ENCODE measurements around the gene SLC24A2. TPM values are rescaled to one million over a fixed set of nuclear protein-coding genes. Genes with fewer than 3 reads are reported as not detected.

SLC24A2 gene
- total RNA-seq, 2 donors from 2014 or later, result 0.68 TPM; not detected in 1

- H3K27ac ChIP-seq, result no peak overlapping the region
- 90% methylated on average over 2 of the region's 2 CpGs for WGBS
- TF ChIP-seq POLR2A (IDR thresholded peaks at IDR 0.05), result no peak
- TF ChIP-seq POLR2AphosphoS5 (IDR thresholded peaks at IDR 0.05), result no peak
- no peak for TF ChIP-seq CTCF (IDR thresholded peaks at IDR 0.05)
- intact Hi-C loops (cut with DNase I), result no loop called here
- H3K4me1 ChIP-seq (replicated peaks), result no peaks in the 10 kb centered on the region
- DNase-seq (ENCODE audit: low spot score), result no peak
- H3K4me3 ChIP-seq, result no peak overlapping the region
- no peaks in the 10 kb centered on the region for H3K9me3 ChIP-seq
- H3K36me3 ChIP-seq, result no peaks in the 10 kb centered on the region
- no peaks in the 10 kb centered on the region for H3K27me3 ChIP-seq (replicated peaks; ENCODE audit: insufficient read depth)
Measured at GRCh38 chr9:19754921-19755320, 33.9 kb downstream of the SLC24A2 start.

GRCh38 chr9:19748278-19749126, 40.3 kb downstream of the SLC24A2 start:
- H3K9me3 ChIP-seq, result no peaks in the 10 kb centered on the region
- no peaks in the 10 kb centered on the region for H3K27me3 ChIP-seq (replicated peaks; ENCODE audit: insufficient read depth)
- H3K27ac ChIP-seq, result no peak overlapping the region
- H3K36me3 ChIP-seq, result no peaks in the 10 kb centered on the region
- no peak overlapping the region for H3K4me3 ChIP-seq
- TF ChIP-seq POLR2AphosphoS5 (IDR thresholded peaks at IDR 0.05) (no peak), POLR2A (IDR thresholded peaks at IDR 0.05) (no peak), CTCF (IDR thresholded peaks at IDR 0.05) (no peak)
- intact Hi-C loops (cut with DNase I), result no loop called here
- no peak for DNase-seq (ENCODE audit: low spot score)
- H3K4me1 ChIP-seq (replicated peaks), result no peaks in the 10 kb centered on the region
- 62% methylated on average over 4 of the region's 4 CpGs for WGBS

- H3K36me3 ChIP-seq, result no peaks in the 10 kb centered on the region
- no peak overlapping the region for H3K27ac ChIP-seq
- no peak overlapping the region for H3K4me3 ChIP-seq
- 86% methylated on average over 2 of the region's 2 CpGs for WGBS
- H3K27me3 ChIP-seq (replicated peaks; ENCODE audit: insufficient read depth), result no peaks in the 10 kb centered on the region
- TF ChIP-seq CTCF (IDR thresholded peaks at IDR 0.05) (no peak), POLR2A (IDR thresholded peaks at IDR 0.05) (no peak), POLR2AphosphoS5 (IDR thresholded peaks at IDR 0.05) (no peak)
- H3K9me3 ChIP-seq, result no peaks in the 10 kb centered on the region
- intact Hi-C loops (cut with DNase I), result no loop called here
- H3K4me1 ChIP-seq (replicated peaks), result no peaks in the 10 kb centered on the region
- no peak for DNase-seq (ENCODE audit: low spot score)
Measured at GRCh38 chr9:19746223-19746622, 42.6 kb downstream of the SLC24A2 start.

- intact Hi-C loops (cut with DNase I), result no loop called here
- no peak for TF ChIP-seq POLR2AphosphoS5 (IDR thresholded peaks at IDR 0.05)
- no peak for TF ChIP-seq POLR2A (IDR thresholded peaks at IDR 0.05)
- TF ChIP-seq CTCF (IDR thresholded peaks at IDR 0.05), result no peak
- no peak for DNase-seq (ENCODE audit: low spot score)
- Histone ChIP-seq H3K27me3 (replicated peaks; ENCODE audit: insufficient read depth) (no peaks in the 10 kb centered on the region), H3K4me1 (replicated peaks) (no peaks in the 10 kb centered on the region), H3K27ac (no peak overlapping the region), H3K4me3 (no peak overlapping the region), H3K36me3 (no peaks in the 10 kb centered on the region), H3K9me3 (no peaks in the 10 kb centered on the region)
- WGBS, result 71% methylated on average over 4 of the region's 4 CpGs
Measured at GRCh38 chr9:19741178-19741577, 47.7 kb downstream of the SLC24A2 start.

Measured in prostate gland (tissue), 2 donors.